Trophoblast cell (in vitro differentiated cells and primary cell): ENCODE data around the gene COL5A2. TPM values are rescaled to one million over a fixed set of nuclear protein-coding genes. Genes with fewer than 3 reads are reported as not detected.

Experiments used
- DNase-seq, 2 donors: peaks; one replicate each; pipeline ENCODE4 v3.0.0-alpha.2; 2016
- H2AFZ ChIP-seq: 2 replicates; pipeline ENCODE4 v1.6.1; 2013; ENCODE audit warnings: low read length, moderate library complexity, mild to moderate bottlenecking; ENCODE audit not compliant: insufficient read depth, poor library complexity
- H2AK5ac ChIP-seq: 2 replicates; pipeline ENCODE4 v1.6.1; 2013; ENCODE audit warnings: mild to moderate bottlenecking, low read length
- H2BK120ac ChIP-seq: 2 replicates; pipeline ENCODE4 v1.6.1; 2013; ENCODE audit warnings: low read length, mild to moderate bottlenecking, moderate library complexity; ENCODE audit not compliant: insufficient read depth, poor library complexity
- H2BK12ac ChIP-seq: 2 replicates; pipeline ENCODE4 v1.6.1; 2013; ENCODE audit warnings: mild to moderate bottlenecking, low read length, moderate library complexity
- H2BK5ac ChIP-seq: 2 replicates; pipeline ENCODE4 v1.6.1; 2013; ENCODE audit warnings: low read length, low read depth, moderate library complexity, mild to moderate bottlenecking; ENCODE audit not compliant: poor library complexity
- H3K14ac ChIP-seq: 2 replicates; pipeline ENCODE4 v1.6.1; 2013; ENCODE audit warnings: mild to moderate bottlenecking, low read length
- H3K18ac ChIP-seq: 2 replicates; pipeline ENCODE4 v1.6.1; 2013; ENCODE audit warnings: mild to moderate bottlenecking, low read length
- H3K23ac ChIP-seq: 2 replicates; pipeline ENCODE4 v1.6.1; 2013; ENCODE audit warnings: low read length
- H3K27ac ChIP-seq: 2 replicates; pipeline ENCODE4 v1.5.1; 2013; ENCODE audit warnings: low read depth, mild to moderate bottlenecking, inconsistent platforms, low read length, moderate library complexity
- H3K27me3 ChIP-seq: 2 replicates; pipeline ENCODE4 v1.6.1; 2013; ENCODE audit warnings: inconsistent platforms, mild to moderate bottlenecking, low read length, moderate library complexity; ENCODE audit not compliant: insufficient read depth
- H3K36me3 ChIP-seq, 2 experiments: 1 replicate in 1 of 2; 2 replicates in 1 of 2; pipeline ENCODE4 v1.6.1; 2013; ENCODE audit warnings: low read length in 2 of 2, mild to moderate bottlenecking in 2 of 2, moderate library complexity in 1 of 2; ENCODE audit not compliant: insufficient read depth in 2 of 2, control insufficient read depth in 1 of 2
- H3K4ac ChIP-seq: 2 replicates; pipeline ENCODE4 v1.6.1; 2013; ENCODE audit warnings: low read depth, mild to moderate bottlenecking, low read length, moderate library complexity
- H3K4me1 ChIP-seq, 2 experiments: 1 replicate in 1 of 2; 2 replicates in 1 of 2; pipeline ENCODE4 v1.6.1; 2013; ENCODE audit warnings: low read length in 2 of 2, mild to moderate bottlenecking in 2 of 2, moderate library complexity in 1 of 2; ENCODE audit not compliant: insufficient read depth in 2 of 2, control insufficient read depth in 1 of 2
- H3K4me2 ChIP-seq: 2 replicates; pipeline ENCODE4 v1.6.1; 2013; ENCODE audit warnings: inconsistent platforms, mild to moderate bottlenecking, low read length, moderate library complexity
- H3K4me3 ChIP-seq: 2 replicates; pipeline ENCODE4 v1.5.1; 2013; ENCODE audit warnings: mild to moderate bottlenecking, low read depth, low read length, inconsistent platforms
- H3K79me1 ChIP-seq: one replicate; pipeline ENCODE4 v1.6.1; 2013; ENCODE audit warnings: low read length
- H3K79me2 ChIP-seq: 2 replicates; pipeline ENCODE4 v1.6.1; 2013; ENCODE audit warnings: low read length, mild to moderate bottlenecking; ENCODE audit not compliant: control insufficient read depth, insufficient read depth, poor library complexity
- H3K9ac ChIP-seq: 2 replicates; pipeline ENCODE4 v1.6.1; 2013; ENCODE audit warnings: mild to moderate bottlenecking, low read length
- H3K9me3 ChIP-seq: 2 replicates; pipeline ENCODE4 v1.6.1; 2013; ENCODE audit warnings: low read depth, mild to moderate bottlenecking, control low read depth, inconsistent platforms, low read length; ENCODE audit not compliant: insufficient read depth
- H4K12ac ChIP-seq: 2 replicates; pipeline ENCODE4 v1.6.1; 2013; ENCODE audit warnings: low read depth, mild to moderate bottlenecking, low read length, moderate library complexity
- H4K8ac ChIP-seq: 2 replicates; pipeline ENCODE4 v1.6.1; 2013; ENCODE audit warnings: low read depth, mild to moderate bottlenecking, low read length, moderate library complexity
- H4K91ac ChIP-seq: one replicate; pipeline ENCODE4 v1.6.1; 2013; ENCODE audit warnings: low read depth, mild to moderate bottlenecking, low read length, moderate library complexity
- WGBS: extraction: QIAGEN DNeasy Blood & Tissue Kit; methylation state at CpG from one replicate; pipeline ENCODE4 v1.1.7; 2013; ENCODE audit warnings: missing lambda C conversion rate; ENCODE audit not compliant: insufficient read length, insufficient coverage; ENCODE audit errors: extremely low coverage; 5-methylcytosine and 5-hydroxymethylcytosine counted together
- polyA plus RNA-seq: library from polyadenylated mRNA; stranded (reverse); fragments of 200-250 nt; gene quantifications from 2 replicates; pipeline ENCODE4 v1.2.3, GENCODE V29; 2013

COL5A2 gene
- polyA plus RNA-seq = 104 and 108 TPM in 2 replicates

GRCh38 chr2:189179570-189179950 lies at the start of gene COL5A2:
Gene COL5A2 (minus strand): TSS chr2:189179761. CDS start chr2:189179604, 157 bp downstream.
- Histone ChIP-seq H3K79me1 (peaks cover 4% of the 10 kb centered on the region), H4K91ac (no peak within 1 kb of the TSS), H3K4ac (no peak within 1 kb of the TSS), H3K4me3 (peak within 1 kb of the TSS; percentile 67), H3K9me3 (no peaks in the 10 kb centered on the region), H3K4me2 (peak within 1 kb of the TSS; percentile 68), H3K23ac (no peak within 1 kb of the TSS), H3K18ac (no peak within 1 kb of the TSS), H2BK5ac (peak within 1 kb of the TSS; percentile 26), H4K12ac (peak within 1 kb of the TSS; percentile 10), H3K4me1 (no peaks in the 10 kb centered on the region), H3K79me2 (no peaks in the 10 kb centered on the region), H3K27me3 (no peaks in the 10 kb centered on the region), H3K14ac (no peak within 1 kb of the TSS), H2AK5ac (no peak within 1 kb of the TSS), H3K9ac (peak within 1 kb of the TSS; percentile 74), H3K27ac (peak within 1 kb of the TSS; percentile 65), H4K8ac (no peak within 1 kb of the TSS), H2BK12ac (no peak within 1 kb of the TSS), H3K36me3 (no peaks in the 10 kb centered on the region), H2AFZ (no peak within 1 kb of the TSS), H2BK120ac (no peak within 1 kb of the TSS)
- no CpG with 5 or more reads among the region's 6 CpGs for WGBS
- peak in 1 of 2 donors; percentile 12 for DNase-seq

GRCh38 chr2:189226017-189226416 lies 46.5 kb upstream of the COL5A2 start:
- H3K9ac ChIP-seq = no peak overlapping the region
- H3K27ac ChIP-seq = no peak overlapping the region
- H3K9me3 ChIP-seq = no peaks in the 10 kb centered on the region
- H3K4me2 ChIP-seq = no peak overlapping the region
- H3K79me1 ChIP-seq = no peaks in the 10 kb centered on the region
- H4K8ac ChIP-seq = no peak overlapping the region
- no peaks in the 10 kb centered on the region for H3K27me3 ChIP-seq
- WGBS = no CpG with 5 or more reads among the region's 1 CpG
- no peak overlapping the region for H3K14ac ChIP-seq
- no peak overlapping the region for H3K23ac ChIP-seq
- no peak for DNase-seq
- H3K18ac ChIP-seq = no peak overlapping the region
- H3K79me2 ChIP-seq = no peaks in the 10 kb centered on the region
- peaks cover 4 to 6% of the 10 kb centered on the region in 2 experiments for H3K4me1 ChIP-seq
- no peak overlapping the region for H3K4ac ChIP-seq
- no peak overlapping the region for H2BK5ac ChIP-seq
- no peak overlapping the region for H4K12ac ChIP-seq
- no peak overlapping the region for H2AK5ac ChIP-seq
- H3K4me3 ChIP-seq = no peak overlapping the region
- no peak overlapping the region for H2BK120ac ChIP-seq
- no peak overlapping the region for H4K91ac ChIP-seq
- H2AFZ ChIP-seq = no peak overlapping the region
- no peaks in the 10 kb centered on the region for H3K36me3 ChIP-seq
- no peak overlapping the region for H2BK12ac ChIP-seq

GRCh38 chr2:189225032-189225431 lies 45.5 kb upstream of the COL5A2 start:
- Histone ChIP-seq H3K27ac (no peak overlapping the region), H3K9me3 (no peaks in the 10 kb centered on the region), H4K91ac (no peak overlapping the region), H4K8ac (no peak overlapping the region), H3K79me1 (no peaks in the 10 kb centered on the region), H3K4me1 (peaks cover 4 to 6% of the 10 kb centered on the region in 2 experiments), H3K79me2 (no peaks in the 10 kb centered on the region), H2BK12ac (no peak overlapping the region), H3K9ac (no peak overlapping the region), H3K4me3 (no peak overlapping the region), H4K12ac (no peak overlapping the region), H2BK120ac (no peak overlapping the region), H3K23ac (no peak overlapping the region), H2AK5ac (no peak overlapping the region), H3K4ac (no peak overlapping the region), H2AFZ (no peak overlapping the region), H3K18ac (no peak overlapping the region), H3K4me2 (no peak overlapping the region), H3K27me3 (no peaks in the 10 kb centered on the region), H3K14ac (no peak overlapping the region), H2BK5ac (no peak overlapping the region), H3K36me3 (no peaks in the 10 kb centered on the region)
- no CpG with 5 or more reads among the region's 2 CpGs for WGBS
- no peak for DNase-seq

DNA sequence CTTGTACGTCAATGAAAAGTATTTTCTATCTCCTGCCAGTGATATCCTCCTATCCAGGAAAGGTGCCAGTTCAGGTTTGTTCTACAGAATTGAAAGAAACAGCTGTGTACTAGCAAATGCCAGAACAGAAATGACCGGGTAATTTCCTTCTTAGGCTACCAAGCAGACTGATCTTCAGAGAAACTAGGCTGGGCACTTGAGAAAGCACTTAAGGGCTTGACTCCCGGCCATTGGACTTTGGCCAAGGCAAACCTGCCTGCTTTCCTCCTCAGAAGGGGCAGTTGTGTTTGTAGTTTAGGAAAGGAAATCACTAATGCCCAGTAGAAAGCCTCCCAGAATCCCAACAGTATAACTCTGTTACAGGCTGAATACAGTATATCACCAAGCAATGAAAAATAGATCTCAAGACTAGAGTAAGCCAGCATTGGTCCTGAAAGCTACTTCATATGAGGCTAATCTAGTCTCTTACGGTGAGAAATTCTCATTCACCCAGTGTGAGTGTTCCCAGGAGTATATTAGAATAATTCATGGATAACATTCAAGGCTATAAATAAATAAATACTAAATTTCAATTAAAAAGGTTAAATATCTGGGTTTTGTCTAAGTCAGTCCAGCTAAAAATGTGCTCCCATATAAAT lies 43.0 kb upstream of the COL5A2 start:
- Histone ChIP-seq H3K9ac (no peak overlapping the region), H3K79me1 (no peaks in the 10 kb centered on the region), H3K4me3 (no peak overlapping the region), H3K23ac (no peak overlapping the region), H2BK5ac (no peak overlapping the region), H3K4ac (no peak overlapping the region), H3K27ac (no peak overlapping the region), H4K12ac (no peak overlapping the region), H3K9me3 (no peaks in the 10 kb centered on the region), H3K4me2 (no peak overlapping the region), H3K27me3 (no peaks in the 10 kb centered on the region), H2AFZ (no peak overlapping the region), H4K91ac (no peak overlapping the region), H2BK120ac (no peak overlapping the region), H3K14ac (no peak overlapping the region), H3K4me1 (peaks cover 4 to 6% of the 10 kb centered on the region in 2 experiments), H3K79me2 (no peaks in the 10 kb centered on the region), H3K36me3 (no peaks in the 10 kb centered on the region), H3K18ac (no peak overlapping the region), H4K8ac (no peak overlapping the region), H2AK5ac (no peak overlapping the region), H2BK12ac (no peak overlapping the region)
- no CpG with 5 or more reads among the region's 4 CpGs for WGBS
- no peak for DNase-seq
